Spinal cord (tissue), 10 donors: ENCODE measurements around the gene PRPF31. TPM values are rescaled to one million over a fixed set of nuclear protein-coding genes. Genes with fewer than 3 reads are reported as not detected.

Source experiments
- DNase-seq, 6 donors: peaks; one replicate each; pipeline versions ENCODE4 v3.0.0 to v3.0.0-alpha.2; 2013 to 2015; ENCODE audit warnings: low spot score in 6 of 6, low read depth in 4 of 6
- H3K27ac ChIP-seq: one replicate; pipeline ENCODE4 v1.5.1; 2013; ENCODE audit warnings: low read depth, low read length, control low read depth
- H3K27me3 ChIP-seq: one replicate; pipeline ENCODE4 v1.6.1; 2013; ENCODE audit warnings: low read length; ENCODE audit not compliant: control insufficient read depth, insufficient read depth
- H3K36me3 ChIP-seq: one replicate; pipeline ENCODE4 v1.6.1; 2013; ENCODE audit warnings: low read length; ENCODE audit not compliant: control insufficient read depth, insufficient read depth
- H3K4me1 ChIP-seq: one replicate; pipeline ENCODE4 v1.6.1; 2013; ENCODE audit warnings: low read length; ENCODE audit not compliant: control insufficient read depth, insufficient read depth
- H3K4me3 ChIP-seq: one replicate; pipeline ENCODE4 v1.5.1; 2013; ENCODE audit warnings: low read depth, low read length, control low read depth
- H3K9me3 ChIP-seq: one replicate; pipeline ENCODE4 v1.6.1; 2013; ENCODE audit warnings: low read length; ENCODE audit not compliant: control insufficient read depth, insufficient read depth
- WGBS: methylation state at CpG from one replicate; pipeline ENCODE4 v1.1.5; 2013; ENCODE audit warnings: missing lambda C conversion rate; ENCODE audit not compliant: insufficient coverage; 5-methylcytosine and 5-hydroxymethylcytosine counted together
- polyA plus RNA-seq, 2 donors: library from polyadenylated mRNA; unstranded; fragments of 120-200 nt; gene quantifications; one replicate each; pipeline ENCODE4 v1.2.1, GENCODE V29; 2013; ENCODE audit not compliant: insufficient read length in 2 of 2
- total RNA-seq, 2 donors: library from RNA; depleted of rRNA in 1 of 2; stranded (reverse); fragments of 120-200 nt in 1 of 2; fragments of >200 nt in 1 of 2; gene quantifications; one replicate each; pipeline versions ENCODE4 v1.2.3 to v1.2.4, GENCODE V29; 2013 to 2014
- donor health status: healthy.

PRPF31 gene
- total and polyA plus RNA-seq, 4 donors: 26.9 to 72.4 (median 62.2) TPM

GRCh38 chr19:54137699-54138488 is 22.3 kb downstream of the PRPF31 start, which contains the start of gene CNOT3:
TSS of gene CNOT3 (plus strand) at chr19:54137762. CDS start at chr19:54142979, 5,217 bp downstream.
- Histone ChIP-seq H3K9me3 (no peaks in the 10 kb centered on the region), H3K4me3 (peak within 1 kb of the TSS; percentile 64), H3K27ac (peak within 1 kb of the TSS; percentile 74), H3K36me3 (peaks cover 44% of the 10 kb centered on the region), H3K4me1 (peaks cover 35% of the 10 kb centered on the region), H3K27me3 (no peaks in the 10 kb centered on the region)
- under 1% methylated on average over 91 of the region's 103 CpGs for WGBS
- peak in 2 of 6 donors; percentile 17 to 41 for DNase-seq

DNA sequence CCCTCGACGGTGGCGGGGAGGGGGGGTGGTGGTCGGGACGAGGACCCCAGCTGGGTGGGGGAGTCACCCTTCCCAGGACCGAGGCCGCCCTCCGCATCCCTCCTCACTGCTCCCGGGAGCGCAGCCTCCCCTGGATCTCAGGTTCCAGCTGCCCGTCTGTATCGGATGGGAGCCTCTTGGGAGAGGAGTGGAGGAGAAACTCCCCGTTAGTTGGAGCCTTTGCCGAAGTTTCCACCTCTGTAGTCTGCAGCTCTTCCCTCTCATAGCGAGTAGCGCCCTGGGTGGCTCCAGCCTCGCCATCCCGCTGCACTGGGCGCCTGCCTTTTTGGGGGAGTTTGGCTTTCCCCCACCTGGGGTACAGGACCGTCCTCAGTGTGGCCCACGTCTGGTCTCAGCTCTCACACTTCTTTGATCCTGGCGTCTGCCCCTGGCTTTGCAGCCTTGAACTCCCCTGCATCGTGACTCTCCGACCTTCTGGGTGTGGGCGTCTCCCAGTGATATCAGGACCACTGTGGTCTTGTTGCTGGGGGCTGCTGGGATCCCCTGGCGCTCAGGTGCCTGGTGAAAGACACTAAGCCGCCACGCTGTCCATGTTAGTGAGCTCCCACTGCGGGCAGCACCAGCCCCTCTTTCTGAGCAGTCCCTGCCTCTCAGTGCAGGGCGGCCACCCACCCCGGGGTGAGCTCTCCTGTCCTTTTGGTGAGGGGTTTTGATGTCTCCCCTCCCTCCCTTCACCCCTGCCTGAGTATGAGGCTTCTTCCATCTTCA is 23.1 kb downstream of the PRPF31 start:
- Histone ChIP-seq H3K4me1 (peaks cover 35% of the 10 kb centered on the region), H3K36me3 (peaks cover 45% of the 10 kb centered on the region), H3K27me3 (no peaks in the 10 kb centered on the region), H3K9me3 (no peaks in the 10 kb centered on the region), H3K4me3 (peak overlapping the region; percentile 64), H3K27ac (no peak overlapping the region)
- DNase-seq: no peak
- 44% methylated on average over 13 of the region's 31 CpGs for WGBS

GRCh38 chr19:54141356-54141755 is 25.8 kb downstream of the PRPF31 start:
- Histone ChIP-seq H3K36me3 (peaks cover 72% of the 10 kb centered on the region), H3K27ac (no peak overlapping the region), H3K4me1 (peaks cover 27% of the 10 kb centered on the region), H3K27me3 (no peaks in the 10 kb centered on the region), H3K9me3 (no peaks in the 10 kb centered on the region), H3K4me3 (no peak overlapping the region)
- WGBS: no CpG with 5 or more reads among the region's 3 CpGs
- no peak for DNase-seq

DNA sequence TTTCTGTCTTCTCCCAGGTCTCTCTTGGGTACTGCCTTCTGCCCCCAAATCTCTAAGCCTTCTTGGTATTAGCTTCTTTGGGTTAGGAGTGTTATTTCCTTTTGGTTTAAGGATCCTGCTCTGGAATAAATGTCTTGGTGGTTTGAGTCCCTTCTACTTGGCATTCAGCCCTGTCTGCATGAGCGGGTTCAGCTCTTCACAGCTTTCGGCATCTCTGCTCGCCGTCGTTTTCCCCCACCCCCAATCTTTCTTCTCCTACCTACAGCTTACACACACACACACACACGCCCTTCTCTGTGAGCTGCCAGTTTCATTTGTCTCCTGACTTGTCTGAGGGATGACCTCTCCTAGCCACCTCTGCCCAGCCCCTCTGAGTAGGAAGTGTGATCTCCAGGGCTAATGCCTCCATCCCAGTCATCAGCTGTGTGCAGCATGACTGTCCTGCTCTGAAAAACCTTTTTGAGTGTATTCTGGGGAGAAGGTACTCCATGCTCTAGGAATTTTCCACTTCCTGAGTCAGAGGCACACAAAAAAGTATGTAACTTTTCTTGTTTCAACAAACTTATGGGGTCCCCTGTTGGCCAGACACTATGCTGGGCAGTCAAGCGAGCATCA is 26.7 kb downstream of the PRPF31 start:
- peaks cover 22% of the 10 kb centered on the region for H3K4me1 ChIP-seq
- peaks cover 81% of the 10 kb centered on the region for H3K36me3 ChIP-seq
- H3K27me3 ChIP-seq: no peaks in the 10 kb centered on the region
- H3K27ac ChIP-seq: no peak overlapping the region
- H3K9me3 ChIP-seq: no peaks in the 10 kb centered on the region
- 75% methylated on average over 6 of the region's 7 CpGs for WGBS
- DNase-seq: no peak
- no peak overlapping the region for H3K4me3 ChIP-seq

DNA sequence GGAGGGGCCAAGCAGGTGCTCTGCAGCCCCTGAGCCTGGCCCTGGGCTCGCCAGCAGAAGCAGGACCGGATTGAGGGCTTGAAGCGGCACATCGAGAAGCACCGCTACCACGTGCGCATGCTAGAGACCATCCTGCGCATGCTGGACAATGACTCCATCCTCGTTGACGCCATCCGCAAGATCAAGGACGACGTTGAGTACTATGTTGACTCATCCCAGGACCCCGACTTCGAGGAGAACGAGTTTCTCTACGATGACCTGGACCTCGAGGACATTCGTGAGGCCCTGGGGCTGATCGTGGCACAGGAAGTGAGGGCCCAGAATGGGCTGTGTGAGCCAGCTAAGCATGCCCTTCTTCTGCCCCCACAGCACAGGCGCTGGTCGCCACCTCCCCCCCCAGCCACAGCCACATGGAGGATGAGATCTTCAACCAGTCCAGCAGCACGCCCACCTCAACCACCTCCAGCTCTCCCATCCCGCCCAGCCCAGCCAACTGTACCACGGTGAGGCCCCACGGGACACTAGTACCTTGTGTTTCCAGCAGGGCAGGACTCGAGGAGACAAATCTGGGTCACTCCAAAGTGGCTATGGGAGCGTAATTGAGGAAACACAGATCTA is 30.1 kb downstream of the PRPF31 start:
- H3K36me3 ChIP-seq: peaks cover 94% of the 10 kb centered on the region
- WGBS: 98% methylated on average over 27 of the region's 28 CpGs
- no peaks in the 10 kb centered on the region for H3K27me3 ChIP-seq
- H3K4me3 ChIP-seq: no peak overlapping the region
- DNase-seq: no peak
- no peak overlapping the region for H3K27ac ChIP-seq
- no peaks in the 10 kb centered on the region for H3K4me1 ChIP-seq
- no peaks in the 10 kb centered on the region for H3K9me3 ChIP-seq

DNA sequence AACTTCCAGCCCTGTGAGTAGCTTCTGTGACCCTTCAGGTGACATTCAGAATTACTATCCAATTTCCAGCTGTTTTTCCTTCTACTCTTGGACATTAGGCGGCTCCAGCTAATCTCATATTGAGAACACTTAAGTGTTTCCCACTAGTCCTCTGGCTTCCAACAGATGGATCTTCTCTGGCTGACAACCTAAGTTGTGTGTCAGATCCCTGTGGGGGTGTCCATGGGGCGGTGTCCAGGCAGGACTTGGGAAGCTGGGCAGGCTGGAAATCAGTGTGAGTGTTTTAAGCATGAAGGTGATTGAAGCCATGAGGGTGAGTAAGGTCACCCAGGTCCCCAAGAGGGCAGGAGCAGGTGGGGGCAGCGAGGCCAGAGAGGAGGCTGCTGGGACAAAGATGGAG is 32.1 kb downstream of the PRPF31 start:
- 100% methylated on average over 2 of the region's 3 CpGs for WGBS
- peaks cover 100% of the 10 kb centered on the region for H3K36me3 ChIP-seq
- H3K9me3 ChIP-seq: no peaks in the 10 kb centered on the region
- H3K27ac ChIP-seq: no peak overlapping the region
- H3K27me3 ChIP-seq: no peaks in the 10 kb centered on the region
- no peak for DNase-seq
- H3K4me3 ChIP-seq: no peak overlapping the region
- H3K4me1 ChIP-seq: no peaks in the 10 kb centered on the region

DNA sequence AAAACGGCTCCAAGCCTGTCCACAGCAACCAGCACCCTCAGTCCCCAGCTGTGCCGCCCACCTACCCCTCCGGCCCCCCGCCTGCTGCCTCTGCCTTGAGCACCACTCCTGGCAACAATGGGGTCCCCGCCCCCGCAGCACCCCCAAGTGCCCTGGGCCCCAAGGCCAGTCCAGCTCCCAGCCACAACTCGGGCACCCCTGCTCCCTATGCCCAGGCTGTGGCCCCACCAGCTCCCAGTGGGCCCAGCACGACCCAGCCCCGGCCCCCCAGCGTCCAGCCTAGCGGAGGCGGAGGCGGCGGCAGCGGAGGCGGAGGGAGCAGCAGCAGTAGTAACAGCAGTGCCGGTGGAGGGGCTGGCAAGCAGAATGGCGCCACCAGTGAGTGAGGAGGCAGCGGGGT is 32.6 kb downstream of the PRPF31 start:
- no peaks in the 10 kb centered on the region for H3K9me3 ChIP-seq
- WGBS: 79% methylated on average over 19 of the region's 19 CpGs
- no peak overlapping the region for H3K27ac ChIP-seq
- no peak for DNase-seq
- H3K27me3 ChIP-seq: no peaks in the 10 kb centered on the region
- H3K4me3 ChIP-seq: no peak overlapping the region
- H3K4me1 ChIP-seq: no peaks in the 10 kb centered on the region
- peaks cover 100% of the 10 kb centered on the region for H3K36me3 ChIP-seq

DNA sequence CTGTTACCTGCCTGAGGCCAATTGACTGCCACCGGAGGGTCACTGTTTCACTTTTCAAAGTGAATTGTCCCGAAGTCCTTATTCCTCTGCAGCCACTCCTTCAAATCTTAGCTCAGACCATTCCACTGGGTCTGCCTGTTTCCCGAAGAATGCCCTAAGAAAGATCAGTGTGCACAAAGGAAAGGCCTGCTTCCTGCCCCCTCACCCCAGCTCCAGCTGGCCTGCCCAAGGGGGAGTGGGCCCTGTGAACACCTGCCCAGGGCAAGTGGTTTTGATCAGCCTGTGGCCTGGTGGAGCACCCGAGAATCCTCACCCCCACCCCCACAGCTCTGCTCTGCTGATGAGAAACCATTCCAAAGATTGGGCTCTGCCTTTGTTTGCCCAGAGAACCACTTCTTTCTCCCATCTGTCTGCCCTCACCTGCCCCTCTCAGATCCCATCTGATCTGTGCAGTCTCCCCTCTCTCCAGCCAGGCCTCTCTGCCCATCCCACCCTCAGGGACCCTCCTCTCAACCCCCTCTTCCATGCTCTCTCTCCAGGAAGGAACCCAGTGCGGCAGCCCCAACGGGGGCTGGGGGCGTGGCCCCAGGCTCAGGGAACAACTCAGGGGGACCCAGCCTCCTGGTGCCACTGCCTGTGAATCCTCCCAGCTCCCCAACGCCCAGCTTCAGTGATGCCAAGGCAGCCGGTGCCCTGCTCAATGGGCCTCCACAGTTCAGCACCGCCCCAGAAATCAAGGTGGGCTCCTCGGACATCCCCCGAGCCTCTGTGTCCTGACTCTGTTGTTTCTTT is 33.7 kb downstream of the PRPF31 start:
- 89% methylated on average over 12 of the region's 12 CpGs for WGBS
- Histone ChIP-seq H3K4me1 (no peaks in the 10 kb centered on the region), H3K9me3 (no peaks in the 10 kb centered on the region), H3K4me3 (no peak overlapping the region), H3K27me3 (no peaks in the 10 kb centered on the region), H3K36me3 (peaks cover 100% of the 10 kb centered on the region), H3K27ac (no peak overlapping the region)
- no peak for DNase-seq
